AG09309 (cell line): ENCODE results near the gene USP2.

Experiments used
- DNase-seq: peaks from one replicate; pipeline ENCODE4 v3.0.0-alpha.2; 2010; ENCODE audit warnings: low read depth
- H3K4me3 ChIP-seq: 2 replicates; pipeline ENCODE4 v1.5.1; 2011; ENCODE audit warnings: mild to moderate bottlenecking, low read depth, low read length, moderate library complexity; ENCODE audit not compliant: control insufficient read depth
- TF ChIP-seq, protein P1 (sequence below): IDR thresholded peaks from 2 replicates; pipeline ENCODE4 v1.5.1; 2011; ENCODE audit warnings: mild to moderate bottlenecking, low read depth, low read length, inconsistent platforms; ENCODE audit not compliant: insufficient read depth, control insufficient read depth; ENCODE audit errors: missing control alignments

USP2 gene

GRCh38 chr11:119309953-119310681, 71.4 kb downstream of the USP2 start:
- no peak for DNase-seq
- no peak overlapping the region for H3K4me3 ChIP-seq
- TF ChIP-seq, protein P1, sequence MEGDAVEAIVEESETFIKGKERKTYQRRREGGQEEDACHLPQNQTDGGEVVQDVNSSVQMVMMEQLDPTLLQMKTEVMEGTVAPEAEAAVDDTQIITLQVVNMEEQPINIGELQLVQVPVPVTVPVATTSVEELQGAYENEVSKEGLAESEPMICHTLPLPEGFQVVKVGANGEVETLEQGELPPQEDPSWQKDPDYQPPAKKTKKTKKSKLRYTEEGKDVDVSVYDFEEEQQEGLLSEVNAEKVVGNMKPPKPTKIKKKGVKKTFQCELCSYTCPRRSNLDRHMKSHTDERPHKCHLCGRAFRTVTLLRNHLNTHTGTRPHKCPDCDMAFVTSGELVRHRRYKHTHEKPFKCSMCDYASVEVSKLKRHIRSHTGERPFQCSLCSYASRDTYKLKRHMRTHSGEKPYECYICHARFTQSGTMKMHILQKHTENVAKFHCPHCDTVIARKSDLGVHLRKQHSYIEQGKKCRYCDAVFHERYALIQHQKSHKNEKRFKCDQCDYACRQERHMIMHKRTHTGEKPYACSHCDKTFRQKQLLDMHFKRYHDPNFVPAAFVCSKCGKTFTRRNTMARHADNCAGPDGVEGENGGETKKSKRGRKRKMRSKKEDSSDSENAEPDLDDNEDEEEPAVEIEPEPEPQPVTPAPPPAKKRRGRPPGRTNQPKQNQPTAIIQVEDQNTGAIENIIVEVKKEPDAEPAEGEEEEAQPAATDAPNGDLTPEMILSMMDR = no peak

- no peak for DNase-seq
- TF ChIP-seq, protein P1 = no peak
These were observed 72.1 kb downstream of the USP2 start for GRCh38 chr11:119309411-119309810.

DNA sequence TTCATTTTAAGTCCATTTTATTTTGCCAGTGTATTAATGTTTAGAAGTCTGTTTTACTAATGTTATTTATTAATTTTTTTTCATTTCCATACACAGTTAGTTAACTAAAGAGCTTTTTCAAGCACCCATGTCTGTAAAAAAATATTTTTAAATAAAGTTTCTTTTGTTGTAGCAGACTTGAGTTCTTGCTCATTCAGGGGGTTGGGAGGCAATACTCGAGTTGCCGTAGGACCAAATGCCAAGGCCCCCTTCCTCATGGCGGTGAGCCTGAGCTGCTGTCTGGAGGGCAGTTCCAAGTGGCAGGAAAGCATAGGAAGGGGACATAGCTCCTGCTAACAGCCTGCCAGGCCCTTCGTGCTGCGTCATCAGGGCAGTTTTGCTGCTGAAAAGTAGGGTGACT, 73.5 kb downstream of the USP2 start:
- DNase-seq = no peak
- no peak overlapping the region for H3K4me3 ChIP-seq
- TF ChIP-seq, protein P1 = no peak

More at GRCh38 chr11:119309411-119309810, 72.1 kb downstream of the USP2 start:
- H3K4me3 ChIP-seq = no peak overlapping the region

DNA sequence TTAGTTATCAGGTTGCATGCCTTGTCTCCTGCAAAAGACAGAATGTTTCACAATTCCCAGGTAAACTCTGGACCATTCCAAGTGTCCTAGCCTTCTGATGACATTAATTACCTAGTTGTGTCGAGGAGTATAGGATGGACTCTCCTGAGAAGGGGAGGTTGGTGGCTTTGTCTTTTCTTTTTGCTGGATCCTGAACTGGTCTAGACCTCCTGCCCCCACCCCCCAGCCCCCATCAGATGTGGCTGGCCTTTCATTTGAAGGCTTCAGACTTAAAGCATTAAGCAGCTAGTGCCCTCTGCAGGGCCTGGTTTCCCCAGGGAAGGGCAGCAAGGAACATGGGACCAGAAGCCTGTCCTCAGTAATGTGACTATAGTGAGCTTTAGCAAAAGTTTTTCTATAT, 74.3 kb downstream of the USP2 start:
- TF ChIP-seq, protein P1 = no peak
- H3K4me3 ChIP-seq = no peak overlapping the region
- DNase-seq = no peak

DNA sequence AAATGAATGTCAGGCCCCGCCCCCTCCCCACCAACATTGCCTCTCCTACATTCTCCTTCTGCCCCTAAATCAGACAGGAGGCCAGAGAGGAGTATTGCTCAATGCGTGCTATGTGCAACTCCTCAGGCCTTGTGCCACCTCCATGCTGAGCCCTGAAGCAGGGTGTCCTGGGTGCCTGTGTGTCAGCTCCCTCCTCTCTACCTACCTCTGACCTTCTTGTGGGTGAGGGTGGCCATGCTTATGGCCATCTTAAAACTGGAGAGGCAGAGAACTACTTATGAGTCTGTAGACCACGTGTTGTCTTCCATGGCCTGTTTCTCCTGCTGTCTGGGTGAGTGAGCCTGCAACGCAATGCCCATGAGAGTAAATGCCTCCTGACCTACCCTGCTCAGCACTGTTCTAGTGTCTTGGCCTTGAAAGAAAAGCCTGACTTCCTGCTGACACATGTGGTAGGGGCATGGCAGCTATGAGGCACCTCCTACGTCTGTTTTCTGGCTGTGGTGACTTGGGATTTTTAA, 75.1 kb downstream of the USP2 start:
- H3K4me3 ChIP-seq = no peak overlapping the region
- DNase-seq = no peak
- TF ChIP-seq, protein P1 = no peak

DNA sequence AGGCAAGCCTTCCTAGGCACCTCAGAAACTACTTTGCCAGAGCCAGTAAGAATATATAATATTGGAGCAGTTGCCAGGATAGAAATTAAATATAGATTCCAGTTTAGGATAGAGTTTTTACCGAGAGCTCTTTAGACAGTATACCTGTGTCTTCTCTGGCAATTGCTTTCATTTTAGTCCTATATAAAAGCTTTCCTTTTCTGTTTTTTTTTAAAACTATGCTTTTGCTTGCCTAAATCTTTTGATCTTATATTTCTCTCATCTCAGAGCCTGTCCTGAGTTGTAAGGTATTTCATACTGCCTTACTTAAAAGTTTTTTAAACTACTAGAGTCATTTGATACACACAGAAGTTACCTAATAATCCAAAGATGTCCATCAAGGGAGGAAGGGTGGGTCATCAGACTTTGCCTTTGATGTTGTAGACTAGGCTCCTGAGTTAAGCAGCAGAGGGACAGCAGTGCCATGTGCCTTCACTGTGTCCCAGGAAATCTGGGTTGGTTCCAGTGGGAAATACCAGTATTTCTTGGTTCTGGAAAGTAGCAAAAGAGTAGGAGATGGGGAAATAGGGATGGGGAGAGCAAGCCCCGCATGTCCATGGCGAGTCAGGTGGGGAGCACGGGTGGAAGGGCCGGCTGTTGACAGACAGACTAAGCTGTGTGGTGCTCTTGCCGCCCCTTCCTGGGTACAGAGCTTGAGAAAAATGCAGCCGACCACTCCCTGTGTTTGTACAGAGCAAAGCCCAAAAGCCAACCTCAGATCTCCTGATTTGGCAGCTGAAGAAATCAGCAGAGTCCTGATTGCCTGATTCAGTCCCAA, 75.7 kb downstream of the USP2 start:
- no peak overlapping the region for H3K4me3 ChIP-seq
- TF ChIP-seq, protein P1 = no peak
- DNase-seq = no peak
